DND-41 (cell line): Measurements from ENCODE around the gene DCK.

Experiments used
- EZH2 ChIP-seq: IDR thresholded peaks from 3 replicates; pipeline ENCODE4 v1.6.1; 2012; ENCODE audit warnings: borderline replicate concordance, low read depth, mild to moderate bottlenecking, moderate library complexity, low read length, inconsistent platforms; ENCODE audit not compliant: severe bottlenecking
- TF ChIP-seq, protein P1 (sequence below): IDR thresholded peaks from 2 replicates; pipeline ENCODE4 v1.5.1; 2012; ENCODE audit warnings: borderline replicate concordance, low read length, moderate library complexity, mild to moderate bottlenecking; ENCODE audit not compliant: poor library complexity, severe bottlenecking; ENCODE audit errors: extremely low read depth

DNA sequence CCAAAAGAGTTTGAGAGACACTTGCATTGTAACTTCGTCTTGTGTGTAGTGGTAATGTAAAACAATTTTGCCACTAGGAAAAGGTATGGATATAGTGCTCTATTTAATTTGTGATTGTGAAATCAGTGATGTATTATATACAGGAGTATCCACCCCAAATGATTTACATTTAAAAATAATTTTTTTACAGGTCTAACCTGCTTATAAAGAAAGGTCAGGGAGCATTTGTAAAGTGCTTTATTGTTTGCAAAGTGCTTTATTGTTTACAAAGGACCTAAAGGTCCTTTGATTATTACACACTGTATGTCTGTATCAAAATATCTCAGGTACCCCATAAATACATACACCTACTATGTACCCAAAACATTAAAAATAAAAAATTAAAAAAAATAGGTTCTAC, 70.3 kb downstream of the DCK start:
- TF ChIP-seq, protein P1, sequence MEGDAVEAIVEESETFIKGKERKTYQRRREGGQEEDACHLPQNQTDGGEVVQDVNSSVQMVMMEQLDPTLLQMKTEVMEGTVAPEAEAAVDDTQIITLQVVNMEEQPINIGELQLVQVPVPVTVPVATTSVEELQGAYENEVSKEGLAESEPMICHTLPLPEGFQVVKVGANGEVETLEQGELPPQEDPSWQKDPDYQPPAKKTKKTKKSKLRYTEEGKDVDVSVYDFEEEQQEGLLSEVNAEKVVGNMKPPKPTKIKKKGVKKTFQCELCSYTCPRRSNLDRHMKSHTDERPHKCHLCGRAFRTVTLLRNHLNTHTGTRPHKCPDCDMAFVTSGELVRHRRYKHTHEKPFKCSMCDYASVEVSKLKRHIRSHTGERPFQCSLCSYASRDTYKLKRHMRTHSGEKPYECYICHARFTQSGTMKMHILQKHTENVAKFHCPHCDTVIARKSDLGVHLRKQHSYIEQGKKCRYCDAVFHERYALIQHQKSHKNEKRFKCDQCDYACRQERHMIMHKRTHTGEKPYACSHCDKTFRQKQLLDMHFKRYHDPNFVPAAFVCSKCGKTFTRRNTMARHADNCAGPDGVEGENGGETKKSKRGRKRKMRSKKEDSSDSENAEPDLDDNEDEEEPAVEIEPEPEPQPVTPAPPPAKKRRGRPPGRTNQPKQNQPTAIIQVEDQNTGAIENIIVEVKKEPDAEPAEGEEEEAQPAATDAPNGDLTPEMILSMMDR: no peak
- TF ChIP-seq EZH2: no peak
